Myocyte (in vitro differentiated cells): ENCODE results near the gene ZNF45. TPM values are rescaled to one million over a fixed set of nuclear protein-coding genes. Genes with fewer than 3 reads are reported as not detected.
"Not testable (repeated sequence)": the region's sequence is repeated elsewhere in the genome, so short reads cannot be mapped to it uniquely, and the experiment has no call there.

ENCODE experiments used
- DNase-seq: peaks from one replicate; pipeline ENCODE4 v3.0.0-alpha.2; 2012; ENCODE audit warnings: low read depth
- total RNA-seq: library from RNA; depleted of rRNA; stranded (reverse); fragments of >200 nt; gene quantifications from 2 replicates; pipeline ENCODE4 v1.2.3, GENCODE V29; 2014

ZNF45 gene
- total RNA-seq, 1 donor from 2014 or later = 13.0 TPM

DNA sequence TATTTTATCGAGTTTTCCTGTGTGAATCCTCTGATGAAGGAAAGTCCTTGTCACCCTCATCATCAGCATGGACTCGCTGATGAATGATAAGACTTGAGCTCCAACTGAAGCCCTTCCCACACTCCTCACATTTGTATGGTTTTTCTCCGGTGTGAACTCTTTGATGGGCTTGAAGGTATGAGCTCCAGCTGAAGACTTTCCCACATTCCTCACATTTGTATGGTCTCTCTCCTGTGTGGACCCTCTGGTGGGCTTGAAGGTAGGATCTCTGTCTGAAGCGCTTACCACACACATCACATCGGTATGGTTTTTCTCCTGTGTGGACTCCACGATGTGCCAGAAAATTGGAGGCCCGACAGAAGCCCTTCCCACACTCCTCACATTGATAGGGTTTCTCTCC lies 21.7 kb downstream of the ZNF45 start:
- DNase-seq = no peak

DNA sequence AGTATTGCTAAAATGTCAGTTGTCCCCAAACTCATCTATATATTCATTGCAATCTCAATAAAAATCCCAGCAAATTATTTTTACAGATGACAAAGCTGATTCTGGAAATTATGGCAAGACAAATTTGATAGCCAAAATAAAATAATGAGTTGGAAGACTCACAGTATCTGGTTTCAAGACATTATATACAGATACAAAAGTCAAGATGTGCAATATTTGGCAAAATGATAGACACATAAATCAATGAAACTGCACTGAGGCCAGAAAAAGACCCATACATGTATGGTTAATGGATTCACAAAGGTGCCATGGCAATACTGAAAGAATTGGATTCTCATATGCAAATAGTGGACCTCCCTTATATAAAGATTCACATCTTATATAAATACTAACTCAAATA lies 24.2 kb downstream of the ZNF45 start:
- no peak for DNase-seq

DNA sequence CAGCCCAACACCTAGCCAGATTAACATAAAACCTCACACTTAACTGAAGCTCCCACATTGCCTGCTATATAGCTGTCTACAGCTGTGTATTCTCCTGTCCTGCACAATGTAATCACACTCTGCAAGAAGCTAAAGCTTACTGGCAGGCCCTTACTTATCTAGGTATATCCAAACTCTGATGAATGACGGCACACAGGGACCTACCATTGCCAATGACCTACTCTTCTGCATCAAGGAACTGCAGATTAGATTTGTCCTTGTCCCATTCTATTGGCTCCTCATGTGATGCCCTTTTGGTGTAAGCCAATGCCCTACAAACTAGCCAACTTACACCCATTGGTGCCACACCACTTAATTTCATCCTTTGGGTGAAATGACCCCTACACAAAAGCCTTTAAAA lies 26.4 kb downstream of the ZNF45 start:
- DNase-seq = no peak

DNA sequence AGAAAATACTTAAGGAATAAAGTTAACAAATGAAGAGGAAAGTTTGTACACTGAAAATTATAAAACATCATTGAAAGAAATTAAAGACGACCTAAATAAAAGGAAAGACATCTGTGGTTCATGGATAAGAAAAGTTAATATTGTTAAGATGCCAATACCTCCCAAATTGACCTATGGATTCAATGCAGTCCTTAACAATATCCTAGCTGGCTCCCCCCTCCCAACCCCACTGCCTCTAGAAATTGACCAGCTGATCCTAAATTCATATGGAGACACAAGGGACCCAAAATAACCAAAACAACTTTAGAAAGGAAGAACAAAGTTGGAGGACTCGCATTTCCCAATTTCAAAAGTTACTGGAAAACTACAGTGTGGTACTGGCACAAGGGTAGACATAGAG lies 28.3 kb downstream of the ZNF45 start:
- no peak for DNase-seq

DNA sequence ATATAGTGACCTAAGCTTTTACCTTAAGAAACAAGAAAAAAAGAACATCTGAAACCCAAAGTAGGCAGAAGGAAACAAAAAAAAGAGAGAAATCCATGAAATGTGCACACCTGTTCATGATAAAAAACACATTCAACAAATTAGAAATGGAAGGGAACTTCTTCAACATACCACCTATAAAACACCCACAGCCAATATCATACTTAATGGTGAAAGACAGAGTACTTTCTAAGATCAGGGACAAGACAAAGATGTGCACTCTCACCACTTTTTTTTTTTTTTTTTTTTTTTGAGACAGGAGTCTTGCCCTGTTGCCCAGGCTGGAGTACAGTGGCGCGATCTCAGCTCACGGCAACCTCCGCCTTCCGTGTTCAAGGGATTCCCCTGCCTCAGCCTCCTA lies 29.2 kb downstream of the ZNF45 start:
- no peak for DNase-seq

- no peak for DNase-seq
Measured at GRCh38 chr19:43902399-43902798, 32.7 kb downstream of the ZNF45 start.

- DNase-seq = peak; percentile 88
Measured at GRCh38 chr19:43901395-43902390, 33.4 kb downstream of the ZNF45 start.

- no peak for DNase-seq
Measured at GRCh38 chr19:43895727-43896308, 39.3 kb downstream of the ZNF45 start.

DNA sequence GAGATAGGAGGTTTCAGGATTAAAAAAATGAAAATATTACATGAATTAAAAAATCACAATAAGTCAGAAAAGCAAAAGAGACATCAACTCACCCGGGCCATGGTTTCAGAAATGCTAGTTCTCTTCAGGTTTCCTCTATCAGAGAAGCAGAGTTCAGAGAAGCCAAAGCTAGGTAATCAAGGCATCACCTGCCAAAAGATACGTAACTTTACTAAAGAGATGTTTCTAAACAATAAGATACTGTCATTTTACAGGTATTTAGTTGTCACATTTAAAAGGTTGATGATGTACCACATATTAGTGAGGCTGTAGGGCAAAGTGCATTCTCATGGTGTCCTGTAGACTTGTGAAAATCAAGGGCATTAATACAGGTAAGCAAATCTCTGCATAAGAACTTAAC lies 51.2 kb downstream of the ZNF45 start, which contains the start of gene ZNF404:
ZNF404 (minus strand) TSS at position 101 of the 400 bp plus-strand sequence.
- no peak for DNase-seq

DNA sequence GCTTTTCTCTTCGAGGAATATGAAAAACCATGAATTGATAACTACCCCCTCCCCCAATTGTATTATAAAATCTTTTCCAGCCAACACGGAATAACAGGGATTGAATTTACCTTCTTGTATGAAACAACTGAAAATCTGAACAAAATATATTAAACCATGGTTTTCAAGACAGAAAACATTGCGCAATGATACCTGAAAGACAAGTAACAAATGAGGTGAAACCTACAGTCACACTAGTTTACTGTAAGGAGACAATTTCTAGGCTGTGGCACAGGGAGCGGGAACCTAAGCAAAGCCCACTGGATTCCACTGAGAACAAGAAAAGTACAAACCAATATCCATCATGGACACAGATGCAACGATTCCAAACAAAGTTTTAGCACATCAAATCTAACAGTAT lies 54.6 kb downstream of the ZNF45 start:
- no peak for DNase-seq

DNA sequence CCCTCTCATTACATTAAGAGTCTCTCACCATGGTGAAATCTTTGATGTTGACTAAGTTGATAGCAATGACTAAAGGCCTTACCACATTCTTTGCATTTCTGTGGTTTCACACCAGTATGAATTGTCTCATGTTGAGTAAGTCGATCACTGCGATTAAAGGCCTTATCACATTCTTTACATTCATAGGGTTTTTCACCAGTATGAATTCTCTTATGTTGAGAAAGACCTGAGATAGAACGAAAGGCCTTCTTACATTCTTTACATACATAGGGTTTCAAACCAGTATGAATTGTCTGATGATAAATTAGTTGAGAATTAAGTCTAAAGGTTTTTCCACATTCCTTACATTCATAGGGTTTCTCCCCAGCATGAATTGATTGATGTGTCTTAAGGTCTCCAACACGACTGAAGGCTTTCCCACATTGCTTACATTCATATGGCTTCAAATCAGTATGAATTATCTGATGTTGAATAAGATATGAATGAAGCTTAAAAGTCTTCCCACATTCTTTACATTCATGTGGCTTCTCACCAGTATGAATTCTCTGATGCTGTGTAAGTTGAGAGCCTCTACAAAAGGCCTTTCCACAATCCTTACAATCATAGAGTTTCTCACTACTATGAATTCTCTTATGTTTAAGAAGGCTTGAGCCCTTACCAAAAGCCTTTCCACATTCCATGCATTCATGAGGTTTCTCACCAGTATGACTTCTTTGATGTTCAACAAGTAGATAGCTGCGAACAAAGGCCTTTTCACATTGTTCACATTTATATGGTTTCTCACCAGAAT lies 62.3 kb downstream of the ZNF45 start:
- peak; percentile 20 for DNase-seq

GRCh38 chr19:43866923-43867322 lies 68.2 kb downstream of the ZNF45 start:
- DNase-seq = not testable (repeated sequence)

Other genes with a start within 250 kb of the ZNF45 start
- gene IRGC, start 219.2 kb downstream of the ZNF45 start, total RNA-seq = not detected in 2 replicates
- 16.0 and 19.3 TPM in 2 replicates for gene SMG9, start 180.3 kb downstream of the ZNF45 start, total RNA-seq
- gene KCNN4, start 154.3 kb downstream of the ZNF45 start, total RNA-seq = 0.27 and 1.6 TPM in 2 replicates
- 0.11 TPM in 1 of 2 replicates, not detected in the other for gene LYPD5, start 132.8 kb downstream of the ZNF45 start, total RNA-seq
- gene ZNF283, start 108.0 kb downstream of the ZNF45 start, total RNA-seq = 14.4 and 27.3 TPM in 2 replicates
- gene ZNF404, start 51.3 kb downstream of the ZNF45 start, total RNA-seq = 0.47 and 2.0 TPM in 2 replicates
- gene ZNF221, start 15.9 kb upstream of the ZNF45 start, total RNA-seq = 3.8 and 5.5 TPM in 2 replicates
- gene ZNF155, start 48.9 kb upstream of the ZNF45 start, total RNA-seq = 7.3 and 11.8 TPM in 2 replicates
- 3.0 and 3.6 TPM in 2 replicates for gene ZNF230, start 67.7 kb upstream of the ZNF45 start, total RNA-seq
- gene ZNF222, start 90.1 kb upstream of the ZNF45 start, total RNA-seq = 3.0 and 5.6 TPM in 2 replicates
- gene ZNF223, start 116.8 kb upstream of the ZNF45 start, total RNA-seq = 3.9 and 5.8 TPM in 2 replicates
- 3.0 and 3.6 TPM in 2 replicates for gene ZNF284, start 136.9 kb upstream of the ZNF45 start, total RNA-seq
- gene ZNF224, start 159.1 kb upstream of the ZNF45 start, total RNA-seq = 11.7 and 19.4 TPM in 2 replicates
- 4.9 and 5.7 TPM in 2 replicates for gene ZNF225, start 178.1 kb upstream of the ZNF45 start, total RNA-seq
- 15.5 and 16.9 TPM in 2 replicates for gene ZNF234, start 206.3 kb upstream of the ZNF45 start, total RNA-seq
- gene ZNF226, start 229.8 kb upstream of the ZNF45 start, total RNA-seq = 18.9 and 23.2 TPM in 2 replicates